Measurements from ENCODE around the gene UBA6. TPM values are rescaled to one million over a fixed set of nuclear protein-coding genes. Genes with fewer than 3 reads are reported as not detected.
"Not testable (repeated sequence)": the region's sequence is repeated elsewhere in the genome, so short reads cannot be mapped to it uniquely, and the experiment has no call there.

Gene UBA6
- 36.0 TPM for total RNA-seq

GRCh38 chr4:67700738-67701516 is at the start of gene UBA6:
Gene UBA6, minus strand, starts transcription at chr4:67701155. Its CDS starts 36 bp downstream, at chr4:67701119.
- H3K9ac ChIP-seq (ENCODE audit: low read depth in 1 of 3, low read length in 3 of 3) = peak within 1 kb of the TSS; percentile 86 to 88 (median 87)
- peaks cover 0 to 7% (median 7%) of the 10 kb centered on the region in 3 donors for H3K4me1 ChIP-seq (ENCODE audit: control insufficient read depth in 3 of 3, insufficient read depth in 3 of 3, low read length in 3 of 3)
- H3K27me3 ChIP-seq (ENCODE audit: control insufficient read depth in 3 of 3, insufficient read depth in 3 of 3, low read length in 3 of 3) = no peaks in the 10 kb centered on the region
- H3K36me3 ChIP-seq (ENCODE audit: control insufficient read depth in 3 of 3, insufficient read depth in 3 of 3, low read length in 3 of 3) = no peaks in the 10 kb centered on the region
- peak within 1 kb of the TSS; percentile 84 for H3K27ac ChIP-seq (ENCODE audit: low read depth, low read length)
- H3K9me3 ChIP-seq (ENCODE audit: control insufficient read depth in 3 of 3, low read length in 3 of 3) = no peaks in the 10 kb centered on the region
- peak within 1 kb of the TSS; percentile 81 to 99 (median 92) for H3K4me3 ChIP-seq (ENCODE audit: low read length in 3 of 3)

GRCh38 chr4:67750691-67751090 is 49.7 kb upstream of the UBA6 start:
- H3K27ac ChIP-seq (ENCODE audit: low read depth, low read length) = no peak overlapping the region

GRCh38 chr4:67749286-67749685 is 48.3 kb upstream of the UBA6 start:
- Histone ChIP-seq H3K4me1 (ENCODE audit: control insufficient read depth in 3 of 3, insufficient read depth in 3 of 3, low read length in 3 of 3) (no peaks in the 10 kb centered on the region), H3K9ac (ENCODE audit: low read depth in 1 of 3, low read length in 3 of 3) (no peak overlapping the region), H3K4me3 (ENCODE audit: low read length in 3 of 3) (no peak overlapping the region), H3K27ac (ENCODE audit: low read depth, low read length) (no peak overlapping the region), H3K9me3 (ENCODE audit: control insufficient read depth in 3 of 3, low read length in 3 of 3) (no peaks in the 10 kb centered on the region), H3K27me3 (ENCODE audit: control insufficient read depth in 3 of 3, insufficient read depth in 3 of 3, low read length in 3 of 3) (no peaks in the 10 kb centered on the region), H3K36me3 (ENCODE audit: control insufficient read depth in 3 of 3, insufficient read depth in 3 of 3, low read length in 3 of 3) (no peaks in the 10 kb centered on the region)

More at GRCh38 chr4:67750691-67751090, 49.7 kb upstream of the UBA6 start:
- no peak overlapping the region for H3K4me3 ChIP-seq (ENCODE audit: low read length in 3 of 3)
- H3K27me3 ChIP-seq (ENCODE audit: control insufficient read depth in 3 of 3, insufficient read depth in 3 of 3, low read length in 3 of 3) = no peaks in the 10 kb centered on the region
- H3K9me3 ChIP-seq (ENCODE audit: control insufficient read depth in 3 of 3, low read length in 3 of 3) = no peaks in the 10 kb centered on the region
- H3K9ac ChIP-seq (ENCODE audit: low read depth in 1 of 3, low read length in 3 of 3) = no peak overlapping the region
- H3K36me3 ChIP-seq (ENCODE audit: control insufficient read depth in 3 of 3, insufficient read depth in 3 of 3, low read length in 3 of 3) = no peaks in the 10 kb centered on the region
- H3K4me1 ChIP-seq (ENCODE audit: control insufficient read depth in 3 of 3, insufficient read depth in 3 of 3, low read length in 3 of 3) = no peaks in the 10 kb centered on the region

GRCh38 chr4:67746797-67747495 is 46.0 kb upstream of the UBA6 start:
- no peaks in the 10 kb centered on the region for H3K9me3 ChIP-seq (ENCODE audit: control insufficient read depth in 3 of 3, low read length in 3 of 3)
- H3K27me3 ChIP-seq (ENCODE audit: control insufficient read depth in 3 of 3, insufficient read depth in 3 of 3, low read length in 3 of 3) = no peaks in the 10 kb centered on the region
- no peak overlapping the region for H3K27ac ChIP-seq (ENCODE audit: low read depth, low read length)
- no peak overlapping the region for H3K4me3 ChIP-seq (ENCODE audit: low read length in 3 of 3)
- no peaks in the 10 kb centered on the region for H3K36me3 ChIP-seq (ENCODE audit: control insufficient read depth in 3 of 3, insufficient read depth in 3 of 3, low read length in 3 of 3)
- H3K4me1 ChIP-seq (ENCODE audit: control insufficient read depth in 3 of 3, insufficient read depth in 3 of 3, low read length in 3 of 3) = no peaks in the 10 kb centered on the region
- H3K9ac ChIP-seq (ENCODE audit: low read depth in 1 of 3, low read length in 3 of 3) = no peak overlapping the region

GRCh38 chr4:67744561-67745283 is 43.8 kb upstream of the UBA6 start:
- no peak overlapping the region for H3K9ac ChIP-seq (ENCODE audit: low read depth in 1 of 3, low read length in 3 of 3)

GRCh38 chr4:67743194-67743593 is 42.2 kb upstream of the UBA6 start:
- Histone ChIP-seq H3K27me3 (ENCODE audit: control insufficient read depth in 3 of 3, insufficient read depth in 3 of 3, low read length in 3 of 3) (no peaks in the 10 kb centered on the region), H3K27ac (ENCODE audit: low read depth, low read length) (no peak overlapping the region), H3K4me3 (ENCODE audit: low read length in 3 of 3) (no peak overlapping the region), H3K9me3 (ENCODE audit: control insufficient read depth in 3 of 3, low read length in 3 of 3) (no peaks in the 10 kb centered on the region), H3K4me1 (ENCODE audit: control insufficient read depth in 3 of 3, insufficient read depth in 3 of 3, low read length in 3 of 3) (no peaks in the 10 kb centered on the region), H3K36me3 (ENCODE audit: control insufficient read depth in 3 of 3, insufficient read depth in 3 of 3, low read length in 3 of 3) (no peaks in the 10 kb centered on the region), H3K9ac (ENCODE audit: low read depth in 1 of 3, low read length in 3 of 3) (no peak overlapping the region)

More at GRCh38 chr4:67744561-67745283, 43.8 kb upstream of the UBA6 start:
- Histone ChIP-seq H3K27ac (ENCODE audit: low read depth, low read length) (no peak overlapping the region), H3K4me1 (ENCODE audit: control insufficient read depth in 3 of 3, insufficient read depth in 3 of 3, low read length in 3 of 3) (no peaks in the 10 kb centered on the region), H3K9me3 (ENCODE audit: control insufficient read depth in 3 of 3, low read length in 3 of 3) (no peaks in the 10 kb centered on the region), H3K27me3 (ENCODE audit: control insufficient read depth in 3 of 3, insufficient read depth in 3 of 3, low read length in 3 of 3) (no peaks in the 10 kb centered on the region), H3K4me3 (ENCODE audit: low read length in 3 of 3) (no peak overlapping the region), H3K36me3 (ENCODE audit: control insufficient read depth in 3 of 3, insufficient read depth in 3 of 3, low read length in 3 of 3) (no peaks in the 10 kb centered on the region)

GRCh38 chr4:67736262-67736661 is 35.3 kb upstream of the UBA6 start:
- H3K4me3 ChIP-seq (ENCODE audit: low read length in 3 of 3) = no peak overlapping the region
- H3K36me3 ChIP-seq (ENCODE audit: control insufficient read depth in 3 of 3, insufficient read depth in 3 of 3, low read length in 3 of 3) = peaks cover 0 to 3% (median 0%) of the 10 kb centered on the region in 3 donors
- no peaks in the 10 kb centered on the region for H3K9me3 ChIP-seq (ENCODE audit: control insufficient read depth in 3 of 3, low read length in 3 of 3)
- no peaks in the 10 kb centered on the region for H3K4me1 ChIP-seq (ENCODE audit: control insufficient read depth in 3 of 3, insufficient read depth in 3 of 3, low read length in 3 of 3)
- H3K9ac ChIP-seq (ENCODE audit: low read depth in 1 of 3, low read length in 3 of 3) = no peak overlapping the region
- H3K27me3 ChIP-seq (ENCODE audit: control insufficient read depth in 3 of 3, insufficient read depth in 3 of 3, low read length in 3 of 3) = no peaks in the 10 kb centered on the region
- no peak overlapping the region for H3K27ac ChIP-seq (ENCODE audit: low read depth, low read length)

- Histone ChIP-seq H3K4me1 (ENCODE audit: control insufficient read depth in 3 of 3, insufficient read depth in 3 of 3, low read length in 3 of 3) (no peaks in the 10 kb centered on the region), H3K9ac (ENCODE audit: low read depth in 1 of 3, low read length in 3 of 3) (no peak overlapping the region), H3K36me3 (ENCODE audit: control insufficient read depth in 3 of 3, insufficient read depth in 3 of 3, low read length in 3 of 3) (peaks cover 0 to 3% (median 0%) of the 10 kb centered on the region in 3 donors), H3K27ac (ENCODE audit: low read depth, low read length) (no peak overlapping the region), H3K9me3 (ENCODE audit: control insufficient read depth in 3 of 3, low read length in 3 of 3) (no peaks in the 10 kb centered on the region), H3K27me3 (ENCODE audit: control insufficient read depth in 3 of 3, insufficient read depth in 3 of 3, low read length in 3 of 3) (no peaks in the 10 kb centered on the region), H3K4me3 (ENCODE audit: low read length in 3 of 3) (no peak overlapping the region)
Measured at GRCh38 chr4:67735325-67735724, 34.4 kb upstream of the UBA6 start.

GRCh38 chr4:67730511-67730910 is 29.6 kb upstream of the UBA6 start:
- not testable (repeated sequence) for H3K4me3 ChIP-seq (ENCODE audit: low read length in 3 of 3); H3K36me3 ChIP-seq (ENCODE audit: control insufficient read depth in 3 of 3, insufficient read depth in 3 of 3, low read length in 3 of 3); H3K9ac ChIP-seq (ENCODE audit: low read depth in 1 of 3, low read length in 3 of 3); H3K27ac ChIP-seq (ENCODE audit: low read depth, low read length); H3K4me1 ChIP-seq (ENCODE audit: control insufficient read depth in 3 of 3, insufficient read depth in 3 of 3, low read length in 3 of 3); H3K27me3 ChIP-seq (ENCODE audit: control insufficient read depth in 3 of 3, insufficient read depth in 3 of 3, low read length in 3 of 3); H3K9me3 ChIP-seq (ENCODE audit: control insufficient read depth in 3 of 3, low read length in 3 of 3)
